Measurements from ENCODE around the gene CORO2B. TPM values are rescaled to one million over a fixed set of nuclear protein-coding genes. Genes with fewer than 3 reads are reported as not detected.

CORO2B gene
- total and polyA plus RNA-seq, 2 of the 13 experiments (the other 11 are each of a cell fraction or from before 2014, with no cell fraction given), result 0.35 to 0.63 TPM

GRCh38 chr15:68618394-68618793 lies 39.6 kb downstream of the CORO2B start:
- ChIA-PET CTCF (ENCODE audit: low intra/inter-chr PET ratio, low total read pairs) (no interaction called here), POLR2A (no interaction called here)
- no peaks in the 10 kb centered on the region for H4K20me1 ChIP-seq (ENCODE audit: insufficient read depth, low read length)
- intact Hi-C loops (cut with micrococcal nuclease; ENCODE audit: unreplicated experiment) (no loop called here), in situ Hi-C loops (cut with HindIII; ENCODE audit: extremely low pct_ligation_motif_present, low pct_unique_long_range_greater_than_20kb) (no loop called here)
- no peaks in the 10 kb centered on the region for H3K4me1 ChIP-seq (ENCODE audit: insufficient read depth, low read length)
- H3K27ac ChIP-seq (ENCODE audit: extremely low read length, insufficient read depth, low read length), result no peak overlapping the region
- no peaks in the 10 kb centered on the region for H3K79me2 ChIP-seq (ENCODE audit: insufficient read depth, low read length)
- H3K9ac ChIP-seq (ENCODE audit: insufficient read depth, low read depth, low read length), result no peak overlapping the region
- no peak overlapping the region for H2AFZ ChIP-seq (ENCODE audit: low read length)
- no peaks in the 10 kb centered on the region for H3K36me3 ChIP-seq (replicated peaks in 1 of 2; ENCODE audit: control insufficient read depth in 1 of 2, insufficient read depth in 2 of 2, low read length in 2 of 2)
- H3K27me3 ChIP-seq (ENCODE audit: control insufficient read depth in 1 of 2, insufficient read depth in 2 of 2, low read length in 2 of 2), result peaks cover 1 to 11% of the 10 kb centered on the region in 2 experiments; a peak in 3 of 5 replicates
- 43% methylated on average over 4 of the region's 4 CpGs for WGBS (ENCODE audit: low lambda C conversion rate)
- H3K4me3 ChIP-seq (replicated peaks in 1 of 3; ENCODE audit: insufficient read depth in 1 of 3, low read depth in 2 of 3, low read length in 3 of 3), result no peak overlapping the region
- no TSS peak for BruUV-seq (replicated peaks)
- no peaks in the 10 kb centered on the region for H3K9me3 ChIP-seq (ENCODE audit: low read length)
- FAIRE-seq (no peak), DNase-seq (ENCODE audit: low spot score) (no peak), ATAC-seq (no peak)
- TF ChIP-seq U2AF2 (IDR thresholded peaks at IDR 0.05; ENCODE audit: low read depth, low read length) (no peak), DZIP1 (CRISPR knock-in tag; IDR thresholded peaks at IDR 0.05) (no peak), ZNF720 (CRISPR knock-in tag; IDR thresholded peaks at IDR 0.05) (no peak), ZHX2 (IDR thresholded peaks at IDR 0.05; ENCODE audit: low read depth) (no peak), ZHX2 (CRISPR knock-in tag; IDR thresholded peaks at IDR 0.05; ENCODE audit: borderline replicate concordance) (no peak), ZNF20 (CRISPR knock-in tag; IDR thresholded peaks at IDR 0.05) (no peak), JUN (CRISPR knock-in tag; IDR thresholded peaks at IDR 0.05) (no peak)
- H3K4me2 ChIP-seq (ENCODE audit: low read depth, low read length), result no peak overlapping the region

Data from HepG2 (cell line).